Dermis microvascular lymphatic vessel endothelial cell (primary cell): ENCODE data around the gene LRCH1. TPM values are rescaled to one million over a fixed set of nuclear protein-coding genes. Genes with fewer than 3 reads are reported as not detected.

ENCODE experiments used
- DNase-seq, 2 donors: peaks; one replicate each; pipeline versions ENCODE4 v3.0.0 to v3.0.0-alpha.2; 2010; ENCODE audit warnings: low read depth in 2 of 2
- total RNA-seq: library from RNA; depleted of rRNA; stranded (reverse); fragments of >200 nt; gene quantifications from 2 replicates; pipeline ENCODE4 v1.2.1, GENCODE V29; 2014

LRCH1 gene
- total RNA-seq, 1 donor from 2014 or later = 11.2 TPM

GRCh38 chr13:46535825-46536224 is 17.1 kb upstream of the LRCH1 start:
- DNase-seq = no peak

DNA sequence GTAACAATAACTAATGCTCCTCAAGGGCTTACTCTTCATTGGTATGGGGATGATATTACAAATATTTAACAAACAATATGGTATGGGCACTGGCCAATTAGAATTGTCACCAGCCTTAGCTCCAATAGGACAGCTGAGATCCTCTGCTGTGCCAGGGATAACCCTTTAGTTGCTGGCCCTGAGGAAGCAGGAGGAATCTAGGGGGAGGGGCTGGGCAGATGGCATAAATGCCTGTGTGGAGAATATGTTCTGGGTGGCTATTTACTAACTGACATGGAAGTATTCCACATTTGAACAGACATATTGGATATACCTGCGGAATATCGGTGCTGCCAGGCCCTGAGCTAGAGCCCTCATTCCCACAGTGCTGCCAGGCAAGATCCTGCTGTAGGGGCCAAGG is 16.6 kb upstream of the LRCH1 start:
- no peak for DNase-seq

DNA sequence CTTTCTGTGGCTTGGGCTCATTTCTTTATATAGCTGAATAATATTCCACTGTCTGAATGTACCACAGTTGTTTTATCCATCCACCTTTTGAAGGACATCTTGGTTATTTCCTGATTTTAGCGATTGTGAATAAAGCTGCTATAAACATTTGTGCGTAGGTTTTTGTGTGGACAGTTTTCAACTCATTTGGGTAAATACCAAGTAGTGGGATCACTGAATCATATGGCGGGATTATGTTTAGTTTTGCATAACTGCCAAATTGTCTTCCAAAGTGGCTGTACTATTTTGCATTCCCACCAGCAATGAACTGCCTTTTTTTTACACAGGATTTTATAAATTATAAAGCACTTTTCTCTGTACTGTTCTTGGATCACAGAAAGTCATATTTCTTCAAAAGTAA is 13.7 kb upstream of the LRCH1 start:
- no peak for DNase-seq

DNA sequence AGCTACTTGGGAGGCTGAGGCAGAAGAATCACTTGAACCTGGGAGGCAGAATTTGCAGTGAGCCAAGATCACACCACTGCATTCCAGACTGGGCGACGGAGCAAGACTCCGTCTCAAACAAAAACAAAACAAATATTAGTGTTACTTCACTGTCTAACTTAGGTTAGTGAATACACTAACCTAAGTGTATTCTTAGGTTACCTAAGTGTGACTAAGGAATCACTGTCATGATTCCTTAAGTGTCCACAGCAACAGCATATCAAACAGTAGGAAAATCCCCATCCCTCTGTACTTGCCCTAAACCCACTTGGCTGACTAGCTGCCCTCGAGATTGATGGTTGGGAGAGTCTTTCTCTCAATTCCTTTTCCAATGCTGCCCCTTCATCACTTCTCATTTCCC is 11.8 kb upstream of the LRCH1 start:
- no peak for DNase-seq

DNA sequence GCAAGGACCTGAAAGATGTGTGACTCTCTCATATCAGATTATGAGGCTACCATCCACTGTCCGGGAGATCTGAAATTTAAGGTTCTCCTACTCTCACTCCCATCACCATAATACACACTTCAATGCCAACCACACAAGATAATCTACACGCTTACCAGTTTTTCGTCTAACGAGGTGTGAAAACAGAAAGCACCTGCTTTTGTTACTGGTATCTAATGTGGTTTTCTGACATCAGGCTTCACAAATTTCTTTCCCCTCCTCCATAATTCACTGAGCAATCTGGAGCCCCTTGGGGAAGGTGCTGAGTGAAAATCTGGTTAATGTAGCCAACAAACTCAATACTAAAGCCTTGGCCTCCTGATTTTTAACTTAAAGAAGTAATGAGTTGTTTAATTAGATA is 10.1 kb upstream of the LRCH1 start:
- no peak for DNase-seq

- DNase-seq = no peak
Measured at GRCh38 chr13:46543287-46543686, 9.7 kb upstream of the LRCH1 start.

DNA sequence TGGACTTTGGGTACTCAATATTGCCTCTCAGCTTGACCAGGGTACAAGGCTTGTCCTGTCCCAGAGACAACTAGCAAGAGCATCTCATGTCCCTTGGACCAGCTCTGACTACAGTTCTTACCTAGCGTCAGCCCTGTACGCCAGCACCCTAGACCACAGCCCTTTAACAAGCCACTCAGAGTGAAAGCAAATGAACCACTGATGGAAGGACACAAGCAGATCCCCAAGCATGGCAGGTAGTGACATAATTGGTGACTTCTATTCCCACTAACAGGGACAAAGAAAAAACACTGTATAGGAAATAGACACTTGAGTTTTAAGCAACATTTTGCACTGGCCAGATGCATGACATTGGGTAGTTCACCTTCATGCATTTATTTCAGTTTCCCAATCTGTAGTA is 8.8 kb upstream of the LRCH1 start:
- DNase-seq = no peak

DNA sequence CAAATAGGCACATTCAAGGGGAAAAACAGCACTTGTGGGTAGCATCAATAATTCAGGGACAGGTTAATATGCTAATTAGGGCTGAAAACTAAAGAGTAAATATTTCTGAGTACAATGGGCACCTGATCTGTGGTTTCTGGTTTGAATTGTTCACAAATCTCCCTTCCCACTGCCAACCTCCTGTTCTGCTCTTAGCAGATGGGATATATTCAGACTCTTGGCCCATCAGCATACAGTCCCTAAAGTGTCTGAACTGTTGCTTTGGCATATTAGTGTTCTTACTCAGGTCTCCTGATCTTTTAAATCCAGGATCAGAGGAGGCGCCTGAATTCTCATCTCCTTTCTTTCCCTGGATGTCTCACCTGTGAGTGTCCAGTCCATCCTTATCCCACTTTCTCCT is 8.2 kb upstream of the LRCH1 start:
- no peak for DNase-seq

DNA sequence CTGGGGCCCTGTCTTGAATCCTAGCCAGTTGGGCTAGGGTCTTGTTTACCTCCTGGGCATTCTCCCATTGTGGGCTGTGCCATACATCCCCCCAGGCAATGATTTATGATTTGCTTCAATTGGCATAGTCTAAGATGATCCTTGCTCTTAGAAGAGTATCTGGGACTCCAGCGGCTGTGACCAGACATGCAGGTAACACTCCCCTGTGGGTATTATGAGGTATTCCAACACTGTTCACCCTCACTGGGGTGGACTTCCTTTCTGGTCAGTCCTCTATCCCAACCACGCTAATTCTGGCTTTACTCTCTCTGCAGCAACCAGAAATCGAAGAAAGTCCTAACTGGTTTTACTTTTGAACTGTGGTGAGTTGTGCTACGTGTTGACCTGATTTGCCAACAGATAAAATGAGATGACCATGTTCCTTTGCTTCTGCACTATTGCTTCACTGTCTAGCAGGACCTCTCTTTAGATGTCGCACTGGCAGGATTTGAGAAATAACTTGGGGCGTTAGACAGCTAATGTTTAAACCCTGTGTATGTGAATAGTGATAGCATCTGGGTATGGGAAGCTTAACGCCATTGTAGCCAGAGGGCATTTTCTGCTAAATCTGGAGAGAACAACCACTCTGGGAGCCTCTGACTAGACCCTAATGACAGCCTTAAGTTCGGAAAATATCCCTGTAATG is 6.7 kb upstream of the LRCH1 start:
- DNase-seq = no peak

DNA sequence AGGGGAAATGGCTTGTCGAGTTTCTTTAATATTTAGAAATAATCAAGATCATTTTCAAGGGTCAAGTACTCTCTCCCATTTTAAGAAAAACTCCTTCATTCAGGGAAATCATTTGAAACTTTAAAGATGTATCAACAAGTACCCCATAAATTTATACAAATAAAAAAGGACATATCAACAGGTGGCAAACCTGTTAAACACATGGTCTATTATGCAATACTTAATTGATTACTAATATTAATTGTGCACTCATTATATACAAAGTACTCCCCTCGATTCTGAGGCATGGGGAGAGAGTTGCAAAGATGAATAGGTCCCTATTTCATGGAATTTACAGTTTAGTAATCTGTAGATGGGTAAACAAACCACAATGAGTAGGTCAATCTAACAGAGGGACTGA is 2.1 kb upstream of the LRCH1 start:
- DNase-seq = no peak

DNA sequence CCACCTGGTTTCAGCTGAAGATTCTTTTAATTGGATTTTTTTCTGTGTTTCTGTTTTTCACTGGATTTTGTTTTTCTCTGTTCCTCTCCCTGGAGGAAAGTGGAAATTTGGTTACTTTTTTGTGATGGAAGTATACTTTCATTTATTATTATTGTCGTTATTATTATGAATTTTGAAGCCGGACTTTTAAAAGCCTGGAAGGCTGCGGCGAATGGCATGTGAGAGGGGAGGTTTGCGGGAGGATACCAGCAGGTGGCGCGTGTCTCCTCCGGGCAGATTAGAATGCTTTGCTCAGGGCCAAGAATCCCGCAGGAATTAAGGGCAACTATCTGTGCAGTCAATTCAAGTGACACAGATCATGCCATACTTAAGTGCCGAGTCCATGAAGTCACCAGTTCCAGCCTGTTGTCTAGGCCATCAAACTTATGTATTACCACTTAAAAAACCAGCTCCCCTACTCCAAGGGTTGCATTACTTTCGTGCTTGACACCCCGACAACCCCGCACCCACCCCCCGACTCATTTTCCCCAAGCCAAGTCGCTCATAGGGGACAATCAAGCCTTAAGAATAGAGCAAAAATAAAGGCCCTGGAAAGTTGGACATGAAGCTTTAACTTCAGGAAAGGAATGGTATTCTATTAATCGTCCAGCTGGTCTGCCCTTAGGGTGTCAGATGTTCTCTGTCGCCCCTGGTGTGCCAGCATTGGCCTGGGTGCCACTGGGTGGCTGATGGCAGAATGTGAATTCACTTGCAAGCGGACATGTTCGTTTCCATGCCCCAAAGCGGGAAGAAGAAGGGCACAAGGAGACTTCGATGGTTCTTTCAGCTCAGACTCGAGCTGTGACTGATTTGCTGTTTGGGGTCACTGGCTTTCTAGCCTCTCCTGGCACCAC is 1.3 kb upstream of the LRCH1 start:
- DNase-seq = peak; percentile 47 to 79

- DNase-seq = no peak
Measured at GRCh38 chr13:46552303-46552682, 677 bp upstream of the LRCH1 start.

- no peak for DNase-seq
Measured at GRCh38 chr13:46553521-46553885, 533 bp downstream of the LRCH1 start.

- DNase-seq = peak; percentile 55 to 87
Measured at GRCh38 chr13:46553886-46554858, 1.2 kb downstream of the LRCH1 start.

- DNase-seq = no peak
Measured at GRCh38 chr13:46554951-46555350, 2.0 kb downstream of the LRCH1 start.

DNA sequence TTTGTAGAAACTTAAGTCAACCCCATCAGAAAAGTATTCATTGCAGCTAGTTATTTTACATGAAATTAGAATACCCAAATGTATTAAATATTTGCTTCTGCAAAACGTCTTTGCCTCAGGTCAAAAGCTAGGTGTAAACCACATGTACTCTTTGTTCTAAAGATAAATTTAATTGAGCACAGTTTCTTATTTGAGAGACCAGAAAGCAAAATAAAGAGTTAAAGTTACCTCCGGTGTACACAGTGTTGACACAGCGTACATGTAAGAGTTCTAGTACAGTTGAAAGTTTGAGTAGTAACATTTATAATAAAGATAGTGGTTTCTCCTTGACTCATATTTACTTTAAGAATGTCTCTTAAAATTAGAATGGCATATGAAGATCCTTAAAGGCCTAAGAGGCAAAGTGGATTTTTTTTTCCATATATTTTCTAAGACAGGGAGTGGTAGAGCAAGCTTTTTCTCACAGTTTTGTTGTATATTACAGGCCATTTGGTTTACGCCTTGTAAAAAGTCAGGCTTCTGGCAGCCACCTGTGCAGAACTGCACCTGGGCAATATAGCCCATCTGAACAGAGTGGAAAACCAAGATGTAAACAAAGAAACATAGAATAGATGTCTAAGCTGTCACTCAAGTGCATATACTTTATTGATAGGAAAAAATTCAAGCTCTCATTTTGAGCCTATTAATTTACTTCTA is 2.9 kb downstream of the LRCH1 start:
- no peak for DNase-seq

DNA sequence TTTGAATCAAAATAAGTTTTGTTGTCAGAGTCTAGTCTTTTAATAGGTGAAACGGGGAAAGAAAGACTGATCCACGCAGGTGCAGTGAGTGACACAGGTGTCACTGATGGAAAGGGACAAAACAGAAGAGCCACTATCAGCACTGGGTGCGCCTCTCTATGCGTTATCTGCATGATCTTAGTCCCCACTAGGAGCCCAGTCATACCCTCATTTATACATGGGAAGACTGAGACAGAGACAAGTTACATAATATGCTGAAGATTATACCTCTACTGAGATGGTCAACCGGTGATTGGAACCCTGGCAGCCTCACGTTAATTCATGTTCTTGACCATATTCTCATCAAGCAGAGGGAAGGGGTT is 3.4 kb downstream of the LRCH1 start:
- DNase-seq = no peak

DNA sequence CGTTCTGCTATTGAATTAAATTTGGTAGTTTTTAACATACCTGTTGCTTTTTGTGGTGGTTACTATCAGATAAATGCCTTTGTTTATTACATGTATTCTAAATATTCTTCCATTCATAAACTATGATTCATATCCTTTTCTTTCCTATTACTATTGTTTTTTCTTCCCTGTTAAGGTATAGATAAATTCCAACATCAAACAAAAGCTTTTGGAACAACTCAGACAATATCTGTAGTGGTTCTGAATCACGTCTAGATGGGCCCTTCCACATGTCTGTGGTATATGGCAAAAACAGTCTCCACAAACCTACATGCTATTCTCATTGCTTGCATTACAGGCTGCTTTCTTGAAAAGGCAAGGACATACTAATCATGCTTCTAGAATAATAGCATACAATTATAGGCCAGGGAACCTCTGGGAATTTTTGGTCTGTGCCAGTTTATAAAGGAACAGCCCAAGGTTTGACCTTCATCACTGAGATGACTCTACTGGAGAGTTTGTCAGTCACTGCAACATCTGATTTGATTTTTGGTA is 6.4 kb downstream of the LRCH1 start:
- peak in 1 of 2 donors; percentile 55 for DNase-seq

DNA sequence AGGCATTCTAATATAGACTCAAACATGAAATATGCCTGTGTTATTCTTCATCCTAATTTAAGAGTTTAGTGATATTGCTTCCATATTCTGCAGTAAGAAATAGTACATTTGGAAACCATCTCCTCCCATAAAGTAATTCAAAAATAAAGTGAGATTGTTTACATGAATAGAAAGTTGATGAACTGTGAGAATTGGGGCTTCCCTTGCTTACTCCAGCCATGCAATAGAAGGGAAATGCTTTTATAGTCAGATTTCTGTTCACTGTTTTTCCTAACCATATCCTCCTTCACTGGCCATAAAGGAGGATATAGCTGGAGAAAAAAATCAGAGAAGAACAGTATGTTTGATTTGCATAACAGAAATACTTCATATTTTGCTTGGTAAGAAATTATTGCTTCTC is 7.8 kb downstream of the LRCH1 start:
- DNase-seq = no peak

DNA sequence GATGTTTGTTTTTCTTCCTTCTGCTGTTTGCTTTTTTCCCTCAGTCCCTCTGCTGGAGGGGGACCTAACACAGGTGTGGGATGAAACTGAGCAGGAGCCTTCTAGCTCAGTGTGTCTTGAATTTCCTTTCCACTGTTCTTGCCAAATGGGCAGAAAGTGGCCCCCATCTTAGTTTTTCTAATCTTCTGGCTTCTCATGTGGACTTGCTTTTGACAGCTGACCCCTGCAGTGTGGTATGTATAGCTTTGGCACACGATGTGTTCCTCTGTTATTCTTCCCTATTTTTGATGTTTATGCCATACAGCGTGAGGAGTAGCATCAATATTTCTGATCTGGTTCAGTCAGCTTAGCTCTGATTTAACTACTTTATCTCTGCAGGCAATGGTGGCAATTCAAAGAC is 8.3 kb downstream of the LRCH1 start:
- DNase-seq = no peak

- peak in 1 of 2 donors; percentile 40 for DNase-seq
Measured at GRCh38 chr13:46561691-46562090, 8.7 kb downstream of the LRCH1 start.
